PC-9 (cell line): ENCODE measurements around the gene RNF220. TPM values are rescaled to one million over a fixed set of nuclear protein-coding genes. Genes with fewer than 3 reads are reported as not detected.

ENCODE experiments used
- BruUV-seq: library from RNA; stranded (reverse); fragments of 400-500 nt; replicated peaks from 2 replicates; lab custom pipeline; 2021; lab: Mats Ljungman, UMichigan
- CTCF ChIA-PET: fragments of 300-600 bp; sonication (Branson Sonifier 250); formaldehyde crosslinking; loops from one replicate; lab custom pipeline; 2022; ENCODE audit warnings: antibody characterized with exemption; lab: Charles Lee
- POLR2A ChIA-PET: fragments of 300-600 bp; sonication (Branson Sonifier 250); formaldehyde crosslinking; loops from one replicate; lab custom pipeline; 2022; ENCODE audit warnings: antibody characterized with exemption; ENCODE audit not compliant: unreplicated experiment; lab: Charles Lee
- DNase-seq, 2 experiments: peaks; one replicate each; pipeline versions ENCODE4 v3.0.0 to v3.0.0-alpha.2; 2015 to 2022; ENCODE audit warnings: mixed read lengths in 1 of 2
- H2AFZ ChIP-seq: fragments of 200-600 bp; sonication (generic); 2 replicates; pipeline ENCODE4 v1.8.1; 2017; ENCODE audit warnings: antibody characterized with exemption
- H3F3A ChIP-seq: fragments of 200-600 bp; sonication (generic); 2 replicates; pipeline ENCODE4 v1.8.1; 2017; ENCODE audit warnings: antibody characterized with exemption, mild to moderate bottlenecking, low read depth; ENCODE audit not compliant: insufficient read depth
- H3K27ac ChIP-seq: fragments of 200-600 bp; sonication (generic); 2 replicates; pipeline ENCODE4 v1.6.1; 2016; ENCODE audit warnings: mixed run types
- H3K27me3 ChIP-seq: fragments of 200-600 bp; sonication (generic); 2 replicates; pipeline ENCODE4 v1.6.1; 2016; ENCODE audit warnings: low read depth, mixed run types; ENCODE audit not compliant: insufficient read depth
- H3K36me3 ChIP-seq: fragments of 200-600 bp; sonication (generic); 2 replicates; pipeline ENCODE4 v1.6.1; 2016; ENCODE audit warnings: low read depth, mixed run types
- H3K4me1 ChIP-seq: fragments of 200-600 bp; sonication (generic); replicated peaks from 2 replicates; pipeline ENCODE4 v1.6.1; 2016; ENCODE audit warnings: mixed run types; ENCODE audit not compliant: insufficient read depth
- H3K4me2 ChIP-seq: fragments of 200-600 bp; sonication (generic); 2 replicates; pipeline ENCODE4 v1.6.1; 2017; ENCODE audit warnings: mixed run types
- H3K4me3 ChIP-seq: fragments of 200-600 bp; sonication (generic); 2 replicates; pipeline ENCODE4 v1.6.1; 2016; ENCODE audit warnings: mixed run types
- H3K79me2 ChIP-seq: fragments of 200-600 bp; sonication (generic); 2 replicates; pipeline ENCODE4 v1.6.1; 2017; ENCODE audit warnings: low read depth, mixed run types
- H3K9me2 ChIP-seq: fragments of 200-600 bp; sonication (generic); 2 replicates; pipeline ENCODE4 v1.8.1; 2017; ENCODE audit warnings: mild to moderate bottlenecking; ENCODE audit not compliant: insufficient read depth
- H3K9me3 ChIP-seq: fragments of 200-600 bp; sonication (generic); 2 replicates; pipeline ENCODE4 v1.8.1; 2016; ENCODE audit warnings: low read depth; ENCODE audit not compliant: insufficient read depth
- H4K20me1 ChIP-seq: fragments of 200-600 bp; sonication (generic); 2 replicates; pipeline ENCODE4 v1.8.1; 2017; ENCODE audit not compliant: insufficient read depth
- CTCF ChIP-seq: fragments of 200-600 bp; sonication (generic); conservative IDR thresholded peaks from 2 replicates; pipeline ENCODE4 v1.6.1; 2017; ENCODE audit warnings: mixed run types, antibody characterized with exemption, mild to moderate bottlenecking, moderate library complexity
- EZH2 ChIP-seq: fragments of 200-600 bp; sonication (generic); IDR thresholded peaks from 2 replicates; pipeline ENCODE4 v1.8.0; 2017; ENCODE audit warnings: antibody characterized with exemption, low read depth
- intact Hi-C: fragments of 100-400 bp; cut with micrococcal nuclease; formaldehyde crosslinking; loops from one replicate; pipeline ENCODE4 v1.10.0; 2022; ENCODE audit not compliant: unreplicated experiment
- total RNA-seq: library from RNA; stranded (reverse); gene quantifications from 2 replicates; pipeline ENCODE4 v1.2.3, GENCODE V29; 2021

RNF220 gene
- total RNA-seq, 1 experiment from 2014 or later: 82.9 TPM

GRCh38 chr1:44676484-44677200 is 271.6 kb downstream of the RNF220 start:
- Histone ChIP-seq H2AFZ (no peak overlapping the region), H3K9me2 (no peaks in the 10 kb centered on the region; the same call in 1 of the 2 replicates), H4K20me1 (no peaks in the 10 kb centered on the region), H3K4me2 (peak overlapping the region; percentile 83), H3K36me3 (no peaks in the 10 kb centered on the region), H3K27ac (peak overlapping the region; percentile 89), H3F3A (peaks cover 54% of the 10 kb centered on the region), H3K27me3 (no peaks in the 10 kb centered on the region), H3K9me3 (no peaks in the 10 kb centered on the region), H3K79me2 (peaks cover 20% of the 10 kb centered on the region), H3K4me3 (no peak overlapping the region; the same call in 1 of the 2 replicates), H3K4me1 (peaks cover 54% of the 10 kb centered on the region)
- no peak for TF ChIP-seq EZH2
- TF ChIP-seq CTCF: no peak
- ChIA-PET CTCF (interaction anchor here (0.6 kb wide), 1 partner anchor 151 kb away, joined by 3 read pairs; no protein-coding TSS in a partner anchor), POLR2A (no interaction called here)
- BruUV-seq: no TSS peak
- intact Hi-C loops: loop anchor here (10.0 kb wide), 1 partner anchor 1008 kb away; the partner anchor contains the start of genes GPBP1L1 and TMEM69
- DNase-seq: peak; percentile 43 to 95

GRCh38 chr1:44677201-44677766 is 272.2 kb downstream of the RNF220 start:
- Histone ChIP-seq H3K4me3 (no peak overlapping the region), H3K36me3 (no peaks in the 10 kb centered on the region), H3F3A (peaks cover 49% of the 10 kb centered on the region), H3K4me2 (peak overlapping the region; percentile 83), H4K20me1 (no peaks in the 10 kb centered on the region), H2AFZ (no peak overlapping the region), H3K4me1 (peaks cover 49% of the 10 kb centered on the region), H3K9me3 (no peaks in the 10 kb centered on the region), H3K79me2 (peaks cover 20% of the 10 kb centered on the region), H3K27ac (peak overlapping the region; percentile 89), H3K27me3 (no peaks in the 10 kb centered on the region), H3K9me2 (no peaks in the 10 kb centered on the region; the same call in 1 of the 2 replicates)
- DNase-seq: peak in 1 of 2 experiments; percentile 57
- TF ChIP-seq CTCF (peak; percentile 61), EZH2 (no peak)
- no TSS peak for BruUV-seq
- POLR2A ChIA-PET: no interaction called here
- intact Hi-C loops: loop anchor here (10.0 kb wide), 1 partner anchor 1008 kb away; the partner anchor contains the start of genes GPBP1L1 and TMEM69
- CTCF ChIA-PET: interaction anchor here (0.7 kb wide), 1 partner anchor 876 kb away, joined by 3 read pairs; no protein-coding TSS in a partner anchor

GRCh38 chr1:44678120-44678519 is 273.1 kb downstream of the RNF220 start:
- TF ChIP-seq CTCF (no peak), EZH2 (no peak)
- Histone ChIP-seq H3K27me3 (no peaks in the 10 kb centered on the region), H4K20me1 (no peaks in the 10 kb centered on the region), H3K4me2 (no peak overlapping the region), H3K36me3 (no peaks in the 10 kb centered on the region), H3K4me1 (peaks cover 40% of the 10 kb centered on the region), H3K9me3 (no peaks in the 10 kb centered on the region), H3K4me3 (no peak overlapping the region), H3K9me2 (no peaks in the 10 kb centered on the region; the same call in 1 of the 2 replicates), H3F3A (peaks cover 41% of the 10 kb centered on the region), H3K27ac (0 out of 2 replicates have a peak overlapping the region, but pooled peaks have one; percentile 89), H2AFZ (no peak overlapping the region), H3K79me2 (peaks cover 12% of the 10 kb centered on the region)
- intact Hi-C loops: loop anchor here (10.0 kb wide), 1 partner anchor 1007 kb away; the partner anchor contains the start of genes GPBP1L1 and TMEM69
- DNase-seq: no peak
- CTCF ChIA-PET: interaction anchor here (0.7 kb wide), 1 partner anchor 875 kb away, joined by 3 read pairs; no protein-coding TSS in a partner anchor
- POLR2A ChIA-PET: no interaction called here
- BruUV-seq: no TSS peak
